ENCODE measurements around the gene KCNJ15.

- TF ChIP-seq CTCF (IDR thresholded peaks at IDR 0.05) (no peak), POLR2A (IDR thresholded peaks at IDR 0.05) (no peak)
Observed at GRCh38 chr21:38329162-38329561, 72.4 kb downstream of the KCNJ15 start.

All from heart left ventricle (tissue), 13 donors.